Osteoblast (primary cell): ENCODE measurements around the gene NR1I3. TPM values are rescaled to one million over a fixed set of nuclear protein-coding genes. Genes with fewer than 3 reads are reported as not detected.
"Not testable (repeated sequence)": the region's sequence is repeated elsewhere in the genome, so short reads cannot be mapped to it uniquely, and the experiment has no call there.

Experiments
- DNase-seq: peaks from one replicate; pipeline ENCODE4 v3.0.0; 2011; ENCODE audit warnings: low spot score, mixed read lengths; ENCODE audit not compliant: insufficient read length; ENCODE audit errors: missing footprints
- H2AFZ ChIP-seq: 2 replicates; pipeline ENCODE4 v1.6.0; 2011; ENCODE audit warnings: mild to moderate bottlenecking, low read length
- H3K27ac ChIP-seq: 2 replicates; pipeline ENCODE4 v1.5.1; 2011; ENCODE audit warnings: mild to moderate bottlenecking, low read depth, low read length, moderate library complexity
- H3K27me3 ChIP-seq: 2 replicates; pipeline ENCODE4 v1.6.0; 2012; ENCODE audit warnings: mild to moderate bottlenecking, control low read depth, inconsistent platforms, low read length, moderate library complexity; ENCODE audit not compliant: insufficient read depth
- H3K36me3 ChIP-seq: 2 replicates; pipeline ENCODE4 v1.5.1; 2011; ENCODE audit warnings: mild to moderate bottlenecking, low read length, control low read depth, moderate library complexity; ENCODE audit not compliant: insufficient read depth
- H3K4me1 ChIP-seq: 2 replicates; pipeline ENCODE4 v1.5.1; 2011; ENCODE audit warnings: mild to moderate bottlenecking, low read length, control low read depth, moderate library complexity; ENCODE audit not compliant: insufficient read depth
- H3K4me2 ChIP-seq: 2 replicates; pipeline ENCODE4 v1.6.0; 2011; ENCODE audit warnings: mild to moderate bottlenecking, low read length; ENCODE audit not compliant: insufficient read depth
- H3K4me3 ChIP-seq: fragments of 200-600 bp; sonication (generic); 3 replicates; pipeline ENCODE4 v1.5.1; 2012; ENCODE audit warnings: mild to moderate bottlenecking, low read length, inconsistent platforms; ENCODE audit not compliant: insufficient read depth
- H3K79me2 ChIP-seq: 2 replicates; pipeline ENCODE4 v1.6.0; 2012; ENCODE audit warnings: mild to moderate bottlenecking, low read length, control low read depth, inconsistent platforms; ENCODE audit not compliant: insufficient read depth
- H3K9me3 ChIP-seq: 2 replicates; pipeline ENCODE4 v1.5.1; 2011; ENCODE audit warnings: low read depth, low read length, control low read depth
- H4K20me1 ChIP-seq: 2 replicates; pipeline ENCODE4 v1.6.0; 2012; ENCODE audit warnings: mild to moderate bottlenecking, low read length, control low read depth; ENCODE audit not compliant: insufficient read depth
- total RNA-seq: library from RNA; depleted of rRNA; stranded (reverse); fragments of >200 nt; gene quantifications from 2 replicates; pipeline ENCODE4 v1.2.3, GENCODE V29; 2012
- TF ChIP-seq, protein P1 (sequence below): IDR thresholded peaks from 2 replicates; pipeline ENCODE4 v1.5.1; 2011; ENCODE audit warnings: mild to moderate bottlenecking, low read depth, low read length, moderate library complexity; ENCODE audit errors: extremely low read depth

NR1I3 gene
- total RNA-seq, 1 donor, result not detected

- peaks cover 12% of the 10 kb centered on the region for H3K79me2 ChIP-seq
- no peak for DNase-seq
- peaks cover 17% of the 10 kb centered on the region for H3K4me1 ChIP-seq
- TF ChIP-seq, protein P1, sequence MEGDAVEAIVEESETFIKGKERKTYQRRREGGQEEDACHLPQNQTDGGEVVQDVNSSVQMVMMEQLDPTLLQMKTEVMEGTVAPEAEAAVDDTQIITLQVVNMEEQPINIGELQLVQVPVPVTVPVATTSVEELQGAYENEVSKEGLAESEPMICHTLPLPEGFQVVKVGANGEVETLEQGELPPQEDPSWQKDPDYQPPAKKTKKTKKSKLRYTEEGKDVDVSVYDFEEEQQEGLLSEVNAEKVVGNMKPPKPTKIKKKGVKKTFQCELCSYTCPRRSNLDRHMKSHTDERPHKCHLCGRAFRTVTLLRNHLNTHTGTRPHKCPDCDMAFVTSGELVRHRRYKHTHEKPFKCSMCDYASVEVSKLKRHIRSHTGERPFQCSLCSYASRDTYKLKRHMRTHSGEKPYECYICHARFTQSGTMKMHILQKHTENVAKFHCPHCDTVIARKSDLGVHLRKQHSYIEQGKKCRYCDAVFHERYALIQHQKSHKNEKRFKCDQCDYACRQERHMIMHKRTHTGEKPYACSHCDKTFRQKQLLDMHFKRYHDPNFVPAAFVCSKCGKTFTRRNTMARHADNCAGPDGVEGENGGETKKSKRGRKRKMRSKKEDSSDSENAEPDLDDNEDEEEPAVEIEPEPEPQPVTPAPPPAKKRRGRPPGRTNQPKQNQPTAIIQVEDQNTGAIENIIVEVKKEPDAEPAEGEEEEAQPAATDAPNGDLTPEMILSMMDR, result no peak
- H3K27ac ChIP-seq, result no peak overlapping the region
- H2AFZ ChIP-seq, result peak overlapping the region; percentile 43
- H3K36me3 ChIP-seq, result peaks cover 20% of the 10 kb centered on the region
- no peaks in the 10 kb centered on the region for H3K27me3 ChIP-seq
- H3K4me3 ChIP-seq, result no peak overlapping the region
- peak overlapping the region; percentile 45 for H3K4me2 ChIP-seq
- H4K20me1 ChIP-seq, result no peaks in the 10 kb centered on the region
- no peaks in the 10 kb centered on the region for H3K9me3 ChIP-seq
Measured at GRCh38 chr1:161225178-161225533, 12.8 kb downstream of the NR1I3 start.

DNA sequence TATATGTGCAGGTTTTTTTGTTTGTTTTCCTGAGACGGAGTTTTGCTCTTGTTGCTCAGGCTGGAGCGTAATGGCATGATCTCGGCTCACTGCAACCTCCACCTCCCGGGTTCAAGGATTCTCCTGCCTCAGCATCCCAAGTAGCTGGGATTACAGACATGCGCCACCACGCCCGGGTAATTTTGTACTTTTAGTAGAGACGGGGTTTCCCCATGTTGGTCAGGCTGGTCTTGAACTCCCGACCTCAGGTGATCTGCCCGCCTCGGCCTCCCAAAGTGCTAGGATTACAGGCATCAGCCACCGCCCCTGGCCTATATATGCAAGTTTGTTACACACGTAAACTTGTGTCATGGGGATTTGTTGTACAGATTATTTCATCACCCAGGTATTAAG lies 13.3 kb downstream of the NR1I3 start:
- not testable (repeated sequence) for H3K9me3 ChIP-seq, H3K4me3 ChIP-seq, H4K20me1 ChIP-seq, DNase-seq, H3K27me3 ChIP-seq, H3K4me2 ChIP-seq, H2AFZ ChIP-seq, H3K27ac ChIP-seq
- Histone ChIP-seq H3K79me2 (peaks cover 12% of the 10 kb centered on the region), H3K4me1 (peaks cover 17% of the 10 kb centered on the region), H3K36me3 (peaks cover 16% of the 10 kb centered on the region)

DNA sequence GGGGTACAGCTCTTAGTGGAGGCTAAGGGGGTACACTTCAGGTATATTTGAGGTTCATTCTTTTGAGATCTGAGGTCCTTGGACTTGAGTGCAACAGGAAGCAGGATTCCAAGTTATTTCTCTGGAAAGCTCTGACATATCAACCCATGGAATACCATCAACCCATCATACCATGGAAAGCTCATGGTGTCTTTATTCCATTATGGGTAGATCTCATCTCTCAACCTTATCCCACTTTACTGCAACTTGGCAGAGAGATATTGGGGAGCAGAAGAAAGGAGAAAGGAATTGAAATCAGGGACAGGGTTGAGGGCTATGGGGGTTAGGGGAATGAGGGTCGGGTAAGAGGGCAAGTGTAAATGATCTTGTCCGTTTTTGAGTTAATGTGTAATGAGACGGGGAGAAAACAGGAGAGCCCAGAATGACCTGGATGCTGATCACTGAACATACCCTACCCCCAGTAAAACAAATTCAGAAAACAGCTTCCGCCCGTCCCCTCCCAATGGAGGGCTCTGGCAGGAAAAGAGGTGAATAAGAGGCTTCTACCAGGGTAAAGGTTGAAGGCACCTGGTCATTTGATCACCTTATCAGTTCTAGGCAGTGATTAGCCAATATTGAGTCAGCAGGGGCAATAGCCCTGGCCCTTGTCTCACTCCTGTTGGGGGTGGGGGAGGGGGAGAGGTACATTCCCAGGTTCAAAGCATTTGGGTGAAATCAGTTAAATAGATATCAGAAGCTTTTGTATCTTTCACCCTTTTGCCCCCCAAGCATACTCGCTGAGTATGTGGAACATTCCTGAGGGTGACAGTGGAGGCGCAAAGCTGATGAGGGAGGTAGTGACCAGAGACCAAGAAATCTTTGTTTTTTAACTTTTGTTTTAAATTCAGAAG lies 14.0 kb downstream of the NR1I3 start:
- H3K27ac ChIP-seq, result no peak overlapping the region
- DNase-seq, result no peak
- H3K9me3 ChIP-seq, result no peaks in the 10 kb centered on the region
- no peak overlapping the region for H3K4me3 ChIP-seq
- no peak overlapping the region for H2AFZ ChIP-seq
- no peaks in the 10 kb centered on the region for H3K27me3 ChIP-seq
- no peak overlapping the region for H3K4me2 ChIP-seq
- peaks cover 9% of the 10 kb centered on the region for H3K36me3 ChIP-seq
- H3K79me2 ChIP-seq, result peaks cover 12% of the 10 kb centered on the region
- TF ChIP-seq, protein P1, result no peak
- no peaks in the 10 kb centered on the region for H4K20me1 ChIP-seq
- peaks cover 17% of the 10 kb centered on the region for H3K4me1 ChIP-seq

DNA sequence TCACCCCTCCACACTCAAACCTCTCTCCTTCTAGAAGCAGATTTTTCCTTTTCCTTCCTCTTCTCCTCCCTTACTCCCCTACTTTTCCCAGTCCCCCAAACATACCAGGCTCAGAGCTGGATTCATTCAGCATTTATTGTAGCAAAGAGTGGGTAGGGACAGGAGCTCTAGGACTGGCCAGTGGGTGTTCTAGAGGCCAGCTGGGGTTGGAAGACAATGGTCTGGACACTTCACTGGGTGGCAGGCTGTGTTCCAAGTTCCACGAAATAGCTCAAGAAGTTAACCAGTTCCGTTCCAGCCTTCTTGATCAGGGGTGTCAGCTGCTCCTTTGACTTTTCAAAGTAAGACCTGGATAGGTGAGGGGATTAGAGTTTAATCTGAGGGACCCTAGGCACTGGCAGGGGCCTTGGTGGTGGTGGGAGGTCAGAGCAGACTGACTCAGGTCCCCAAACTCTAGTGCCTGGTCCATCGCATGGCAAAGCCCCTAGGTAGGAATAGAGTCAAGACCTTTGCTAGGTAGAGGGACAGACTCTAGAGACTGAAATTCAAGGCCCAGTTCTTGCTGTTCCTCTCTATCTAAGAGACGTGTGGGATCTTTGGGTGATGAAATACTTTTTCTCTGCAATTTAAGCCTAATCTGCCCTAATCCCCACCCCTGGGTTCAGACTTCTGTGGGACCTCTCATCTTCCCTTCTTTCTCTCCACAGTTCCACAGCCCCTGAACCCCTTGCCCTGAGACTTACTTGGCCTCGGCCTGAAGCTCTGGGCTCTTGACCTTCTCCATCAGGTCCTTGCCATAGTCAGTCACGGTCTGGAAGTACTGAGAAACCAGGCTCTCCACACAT lies 15.6 kb downstream of the NR1I3 start:
- H3K4me3 ChIP-seq, result no peak overlapping the region
- no peaks in the 10 kb centered on the region for H4K20me1 ChIP-seq
- peaks cover 21% of the 10 kb centered on the region for H3K4me1 ChIP-seq
- H3K4me2 ChIP-seq, result no peak overlapping the region
- no peak overlapping the region for H3K27ac ChIP-seq
- H3K36me3 ChIP-seq, result no peaks in the 10 kb centered on the region
- DNase-seq, result no peak
- no peaks in the 10 kb centered on the region for H3K27me3 ChIP-seq
- peaks cover 9% of the 10 kb centered on the region for H3K79me2 ChIP-seq
- H3K9me3 ChIP-seq, result no peaks in the 10 kb centered on the region
- TF ChIP-seq, protein P1, result no peak
- no peak overlapping the region for H2AFZ ChIP-seq
